ENCODE data around the gene NDUFA8. TPM values are rescaled to one million over a fixed set of nuclear protein-coding genes. Genes with fewer than 3 reads are reported as not detected.

Gene NDUFA8
- total and polyA plus RNA-seq, 9 of the 15 experiments (the other 6 are each of a cell fraction or from before 2014, with no cell fraction given), result 105 to 212 (median 133) TPM

DNA sequence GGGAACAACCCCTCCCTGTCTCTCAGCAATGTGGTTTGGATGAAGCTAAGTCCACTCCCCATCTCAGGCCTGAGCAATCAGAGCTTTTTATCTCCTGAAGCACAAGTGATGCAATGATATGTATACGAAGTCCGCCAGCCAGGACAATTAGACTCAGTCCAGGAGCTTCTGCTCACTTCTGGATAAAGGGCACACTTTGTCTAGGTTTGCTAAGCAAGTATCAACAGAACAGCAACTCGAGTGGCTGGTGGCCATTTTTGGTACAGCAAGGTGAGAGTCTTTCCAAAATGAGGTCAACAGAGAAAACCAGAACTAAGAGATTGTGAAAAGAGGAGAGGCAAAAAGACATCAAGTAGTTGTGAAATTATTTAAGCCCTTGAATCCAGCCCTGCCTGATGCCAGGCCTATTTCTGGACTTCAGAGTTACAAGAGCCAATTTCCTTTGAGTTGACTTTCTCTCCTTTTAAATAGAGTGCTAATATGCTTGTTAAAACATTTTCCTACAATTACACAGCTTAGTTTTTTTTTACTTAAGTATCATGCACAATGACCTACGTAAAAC is 8.2 kb downstream of the NDUFA8 start:
- ChIA-PET CTCF (ENCODE audit: low intra/inter-chr PET ratio) (no interaction called here), POLR2A (interaction anchor here (0.6 to 0.7 kb wide), 2 partner anchors 13 to 15 kb away, joined by 3 read pairs; no protein-coding TSS in a partner anchor)
- intact Hi-C loops (cut with micrococcal nuclease) (no loop called here), in situ Hi-C loops (cut with MboI) (no loop called here)
- Histone ChIP-seq H3K4me1 (replicated peaks in 1 of 2; ENCODE audit: control insufficient read depth in 2 of 2, insufficient read depth in 2 of 2, low read length in 2 of 2) (no peaks in the 10 kb centered on the region; a peak in 1 of 5 replicates), H3K9me3 (replicated peaks; ENCODE audit: control insufficient read depth, insufficient read depth, low read depth, low read length) (no peaks in the 10 kb centered on the region), H3K4me3 (no peak overlapping the region), H4K20me1 (replicated peaks; ENCODE audit: control insufficient read depth, insufficient read depth, low read length) (peaks cover 4% of the 10 kb centered on the region; the same call in 1 of the 2 replicates), H3K79me2 (ENCODE audit: control insufficient read depth, insufficient read depth, low read length) (peaks cover 51% of the 10 kb centered on the region), H3K36me3 (ENCODE audit: control insufficient read depth, insufficient read depth, low read length) (peaks cover 67% of the 10 kb centered on the region), H3K9ac (ENCODE audit: insufficient read depth in 1 of 2, low read depth in 2 of 2, low read length in 2 of 2) (no peak overlapping the region), H3K4me2 (ENCODE audit: insufficient read depth, low read length) (no peak overlapping the region), H3K27ac (ENCODE audit: extremely low read depth, low read depth, low read length) (no peak overlapping the region), H3K27me3 (ENCODE audit: control insufficient read depth in 2 of 2, insufficient read depth in 2 of 2, low read length in 2 of 2) (no peaks in the 10 kb centered on the region), H2AFZ (ENCODE audit: low read depth, low read length) (no peak overlapping the region), H3K9me1 (ENCODE audit: control insufficient read depth, insufficient read depth, low read length) (no peaks in the 10 kb centered on the region)
- ATAC-seq (peak; percentile 59; the same call in 1 of the 3 replicates), DNase-seq (ENCODE audit: extremely low read depth in 1 of 4, low spot score in 3 of 4) (no peak), FAIRE-seq (peak; percentile 62)
- 60% methylated on average over 4 of the region's 4 CpGs for WGBS (ENCODE audit: insufficient coverage, low coverage, missing lambda C conversion rate)
- no TSS peak for BruUV-seq (replicated peaks)
- TF ChIP-seq, protein P1, sequence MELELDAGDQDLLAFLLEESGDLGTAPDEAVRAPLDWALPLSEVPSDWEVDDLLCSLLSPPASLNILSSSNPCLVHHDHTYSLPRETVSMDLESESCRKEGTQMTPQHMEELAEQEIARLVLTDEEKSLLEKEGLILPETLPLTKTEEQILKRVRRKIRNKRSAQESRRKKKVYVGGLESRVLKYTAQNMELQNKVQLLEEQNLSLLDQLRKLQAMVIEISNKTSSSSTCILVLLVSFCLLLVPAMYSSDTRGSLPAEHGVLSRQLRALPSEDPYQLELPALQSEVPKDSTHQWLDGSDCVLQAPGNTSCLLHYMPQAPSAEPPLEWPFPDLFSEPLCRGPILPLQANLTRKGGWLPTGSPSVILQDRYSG (tag; conservative IDR thresholded peaks at IDR 0.05; ENCODE audit: low read depth), result no peak
- TF ChIP-seq, protein P2, sequence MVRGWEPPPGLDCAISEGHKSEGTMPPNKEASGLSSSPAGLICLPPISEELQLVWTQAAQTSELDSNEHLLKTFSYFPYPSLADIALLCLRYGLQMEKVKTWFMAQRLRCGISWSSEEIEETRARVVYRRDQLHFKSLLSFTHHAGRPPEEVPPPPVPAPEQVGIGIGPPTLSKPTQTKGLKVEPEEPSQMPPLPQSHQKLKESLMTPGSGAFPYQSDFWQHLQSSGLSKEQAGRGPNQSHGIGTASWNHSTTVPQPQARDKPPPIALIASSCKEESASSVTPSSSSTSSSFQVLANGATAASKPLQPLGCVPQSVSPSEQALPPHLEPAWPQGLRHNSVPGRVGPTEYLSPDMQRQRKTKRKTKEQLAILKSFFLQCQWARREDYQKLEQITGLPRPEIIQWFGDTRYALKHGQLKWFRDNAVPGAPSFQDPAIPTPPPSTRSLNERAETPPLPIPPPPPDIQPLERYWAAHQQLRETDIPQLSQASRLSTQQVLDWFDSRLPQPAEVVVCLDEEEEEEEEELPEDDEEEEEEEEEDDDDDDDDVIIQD (CRISPR knock-in tag; IDR thresholded peaks at IDR 0.05), result no peak
- TF ChIP-seq, protein P3, sequence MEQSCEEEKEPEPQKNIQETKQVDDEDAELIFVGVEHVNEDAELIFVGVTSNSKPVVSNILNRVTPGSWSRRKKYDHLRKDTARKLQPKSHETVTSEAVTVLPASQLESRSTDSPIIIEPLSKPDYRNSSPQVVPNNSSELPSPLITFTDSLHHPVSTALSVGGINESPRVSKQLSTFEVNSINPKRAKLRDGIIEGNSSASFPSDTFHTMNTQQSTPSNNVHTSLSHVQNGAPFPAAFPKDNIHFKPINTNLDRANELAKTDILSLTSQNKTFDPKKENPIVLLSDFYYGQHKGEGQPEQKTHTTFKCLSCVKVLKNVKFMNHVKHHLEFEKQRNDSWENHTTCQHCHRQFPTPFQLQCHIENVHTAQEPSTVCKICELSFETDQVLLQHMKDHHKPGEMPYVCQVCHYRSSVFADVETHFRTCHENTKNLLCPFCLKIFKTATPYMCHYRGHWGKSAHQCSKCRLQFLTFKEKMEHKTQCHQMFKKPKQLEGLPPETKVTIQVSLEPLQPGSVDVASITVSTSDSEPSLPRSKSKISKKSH (CRISPR knock-in tag; IDR thresholded peaks at IDR 0.05), result no peak
- no peak for TF ChIP-seq STAT5B (CRISPR knock-in tag; IDR thresholded peaks at IDR 0.05)
- TF ChIP-seq MECOM (CRISPR knock-in tag; IDR thresholded peaks at IDR 0.05), result no peak
- TF ChIP-seq ZNF239 (CRISPR knock-in tag; IDR thresholded peaks at IDR 0.05), result no peak
- 0 out of 2 replicates have a peak, but pooled peaks have one; percentile 19 for TF ChIP-seq CEBPG (CRISPR knock-in tag; IDR thresholded peaks at IDR 0.05)
- no peak for TF ChIP-seq CEBPG (tag; conservative IDR thresholded peaks at IDR 0.05 in 1 of 2, IDR thresholded peaks at IDR 0.05 in 1 of 2)

Measured in K562 (cell line).